Thyroid gland (tissue), 4 donors: ENCODE data around the gene SLC24A3. TPM values are rescaled to one million over a fixed set of nuclear protein-coding genes. Genes with fewer than 3 reads are reported as not detected.
A peak's percentile ranks its signal among the peaks of the same experiment; 100 is the strongest.

Experiments
- DNase-seq, 2 donors: peaks; one replicate each; pipeline ENCODE4 v3.0.0-alpha.2; 2019
- H3K27ac ChIP-seq, 3 donors: fragments of 200-600 bp; sonication (generic); 1 replicate in 2 of 3; 2 replicates in 1 of 3; pipeline ENCODE4 v1.5.1; 2016 to 2019; ENCODE audit warnings: mild to moderate bottlenecking in 1 of 3, moderate library complexity in 1 of 3
- H3K27me3 ChIP-seq: fragments of 200-600 bp; sonication (generic); one replicate; pipeline ENCODE4 v1.5.1; 2019
- H3K36me3 ChIP-seq, 2 donors: fragments of 200-600 bp; sonication (generic); one replicate each; pipeline ENCODE4 v1.5.1; 2016 to 2019
- H3K4me1 ChIP-seq, 2 donors: fragments of 200-600 bp; sonication (generic); one replicate each; pipeline ENCODE4 v1.5.1; 2017 to 2019
- H3K4me3 ChIP-seq, 3 donors: fragments of 200-600 bp; sonication (generic); replicated peaks in 1 of 3; 1 replicate in 2 of 3; 2 replicates in 1 of 3; pipeline ENCODE4 v1.5.1; 2016; ENCODE audit warnings: mild to moderate bottlenecking in 1 of 3
- H3K9me3 ChIP-seq: fragments of 200-600 bp; sonication (generic); one replicate; pipeline ENCODE4 v1.5.1; 2017
- CTCF ChIP-seq, 6 experiments: fragments of 200-600 bp in 3 of 6; fragments of 450-650 bp in 3 of 6; sonication (generic) in 3 of 6; IDR thresholded peaks; one replicate each; pipeline ENCODE4 v1.5.1; 2016 to 2019; ENCODE audit warnings: antibody characterized with exemption in 6 of 6, mild to moderate bottlenecking in 2 of 6, inconsistent platforms in 1 of 6, moderate library complexity in 1 of 6
- POLR2A ChIP-seq, 2 donors: fragments of 450-650 bp; IDR thresholded peaks; one replicate each; pipeline ENCODE4 v1.6.1; 2017; ENCODE audit warnings: antibody characterized with exemption in 2 of 2, mild to moderate bottlenecking in 2 of 2, moderate library complexity in 1 of 2
- WGBS, 2 donors: methylation state at CpG; one replicate each; pipeline ENCODE4 v1.1.5; 2017; 5-methylcytosine and 5-hydroxymethylcytosine counted together
- intact Hi-C: fragments of 100-400 bp; cut with DNase I; formaldehyde crosslinking; loops from one replicate; pipeline ENCODE4 v1.15.1; 2023
- total RNA-seq, 4 donors: library from RNA; depleted of rRNA; stranded (reverse); fragments of >200 nt; gene quantifications; one replicate each; pipeline ENCODE4 v1.2.3, GENCODE V29; 2016

Gene SLC24A3
- total RNA-seq, 4 donors from 2014 or later = 4.0 to 8.1 (median 6.3) TPM

GRCh38 chr20:19528286-19529030 is 316.0 kb downstream of the SLC24A3 start:
- Histone ChIP-seq H3K27me3 (no peaks in the 10 kb centered on the region), H3K36me3 (no peaks in the 10 kb centered on the region), H3K4me3 (no peak overlapping the region), H3K4me1 (peaks cover 4 to 18% of the 10 kb centered on the region in 2 donors), H3K9me3 (no peaks in the 10 kb centered on the region), H3K27ac (no peak overlapping the region)
- intact Hi-C loops = no loop called here
- DNase-seq = no peak
- WGBS, 2 donors = 94 to 96% methylated on average over 5 of the region's 5 CpGs
- no peak for TF ChIP-seq POLR2A (IDR thresholded peaks at IDR 0.05)

GRCh38 chr20:19530006-19530405 is 317.6 kb downstream of the SLC24A3 start:
- Histone ChIP-seq H3K27me3 (no peaks in the 10 kb centered on the region), H3K4me1 (peaks cover 4 to 17% of the 10 kb centered on the region in 2 donors), H3K9me3 (no peaks in the 10 kb centered on the region), H3K4me3 (no peak overlapping the region), H3K36me3 (no peaks in the 10 kb centered on the region), H3K27ac (peak overlapping the region in 1 of 3 donors; percentile 47)
- no peak for DNase-seq
- TF ChIP-seq CTCF (IDR thresholded peaks at IDR 0.05) (no peak), POLR2A (IDR thresholded peaks at IDR 0.05) (no peak)
- WGBS, 2 donors = 84 to 87% methylated on average over 5 of the region's 5 CpGs
- intact Hi-C loops = no loop called here

DNA sequence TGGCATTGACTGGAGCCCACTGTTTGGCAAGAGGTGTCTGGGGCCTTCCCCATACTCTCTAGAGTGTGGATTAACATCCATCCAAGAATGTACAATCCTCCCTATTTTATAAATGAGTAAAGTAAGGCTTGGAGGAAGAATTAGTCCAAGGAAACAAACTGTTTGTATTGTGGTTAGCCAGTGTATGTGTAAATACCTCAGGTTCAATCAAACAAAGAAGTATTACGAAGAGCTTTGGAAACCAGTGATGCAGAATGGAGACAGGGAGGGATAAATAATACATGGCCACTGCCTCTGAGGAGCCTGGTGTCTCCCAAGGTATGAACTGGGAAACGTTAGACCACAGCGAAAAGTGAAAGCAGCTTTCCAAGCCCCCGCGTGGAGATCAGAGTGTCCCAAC is 319.0 kb downstream of the SLC24A3 start:
- no peaks in the 10 kb centered on the region for H3K9me3 ChIP-seq
- intact Hi-C loops = no loop called here
- WGBS, 2 donors = 72 to 80% methylated on average over 5 of the region's 5 CpGs
- peak overlapping the region; percentile 15 to 47 (median 30) for H3K27ac ChIP-seq
- H3K36me3 ChIP-seq = no peaks in the 10 kb centered on the region
- DNase-seq = peak in 1 of 2 donors; percentile 21
- no peaks in the 10 kb centered on the region for H3K27me3 ChIP-seq
- TF ChIP-seq POLR2A (IDR thresholded peaks at IDR 0.05) (no peak), CTCF (IDR thresholded peaks at IDR 0.05) (no peak)
- no peak overlapping the region for H3K4me3 ChIP-seq
- H3K4me1 ChIP-seq = peaks cover 4 to 17% of the 10 kb centered on the region in 2 donors

DNA sequence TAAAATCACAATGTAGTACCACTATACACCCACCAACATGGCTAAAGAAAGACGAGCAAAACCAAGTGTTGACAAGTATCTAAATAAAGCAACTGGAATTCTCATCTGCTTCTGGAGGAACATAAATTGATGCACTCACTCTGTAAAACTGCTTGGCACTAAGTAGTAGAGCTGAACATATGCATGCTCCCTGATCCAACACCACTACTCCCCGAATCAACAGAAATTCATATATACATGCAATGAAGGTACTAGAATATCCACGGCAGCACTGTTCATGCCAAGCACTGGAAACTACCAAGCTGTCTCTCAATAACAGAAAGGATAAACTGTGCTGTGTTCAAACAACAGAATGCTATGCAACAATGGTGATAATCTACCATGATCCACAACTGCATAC is 326.1 kb downstream of the SLC24A3 start:
- intact Hi-C loops = no loop called here
- TF ChIP-seq POLR2A (IDR thresholded peaks at IDR 0.05) (no peak), CTCF (IDR thresholded peaks at IDR 0.05) (no peak)
- H3K4me3 ChIP-seq = no peak overlapping the region
- DNase-seq = no peak
- H3K36me3 ChIP-seq = no peaks in the 10 kb centered on the region
- H3K27ac ChIP-seq = no peak overlapping the region
- WGBS, 2 donors = 84 to 98% methylated on average over 3 of the region's 3 CpGs
- no peaks in the 10 kb centered on the region for H3K27me3 ChIP-seq
- H3K9me3 ChIP-seq = no peaks in the 10 kb centered on the region
- H3K4me1 ChIP-seq = no peaks in the 10 kb centered on the region

DNA sequence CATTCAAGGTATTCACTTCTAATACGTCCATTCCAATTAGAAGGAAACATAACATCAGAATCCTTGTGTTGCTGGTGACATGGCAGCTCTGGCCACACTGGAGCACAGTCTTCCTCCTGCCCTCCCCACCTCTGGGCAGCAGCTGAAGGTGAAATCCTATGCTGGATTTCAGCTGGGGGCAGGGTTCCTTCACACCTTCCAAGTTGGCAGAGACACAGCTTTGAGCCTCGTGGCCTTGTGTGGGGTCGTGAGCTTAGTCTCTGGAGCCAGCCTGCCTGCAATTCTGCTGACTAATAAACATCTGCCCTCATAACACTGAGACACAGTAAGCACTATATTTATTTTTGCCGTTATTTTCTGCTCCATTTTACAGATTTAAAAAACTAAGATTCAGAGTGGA is 326.7 kb downstream of the SLC24A3 start:
- Histone ChIP-seq H3K36me3 (no peaks in the 10 kb centered on the region), H3K9me3 (no peaks in the 10 kb centered on the region), H3K27me3 (no peaks in the 10 kb centered on the region), H3K4me1 (no peaks in the 10 kb centered on the region), H3K4me3 (no peak overlapping the region), H3K27ac (no peak overlapping the region)
- intact Hi-C loops = no loop called here
- no peak for TF ChIP-seq CTCF (IDR thresholded peaks at IDR 0.05)
- no peak for TF ChIP-seq POLR2A (IDR thresholded peaks at IDR 0.05)
- DNase-seq = no peak
- WGBS, 2 donors = 71 to 75% methylated on average over 4 of the region's 4 CpGs
